Stimulated activated naive CD8-positive, alpha-beta T cell treated with anti-CD3 and anti-CD28 coated beads, Interleukin-15, amount 100 ng/mL, for 72 hours (primary cell): Measurements from ENCODE around the gene TECTB.
A peak's percentile ranks its signal among the peaks of the same experiment; 100 is the strongest.

Experiments
- ATAC-seq: fragments of 150-1000 bp; cut with Tn5 transposase; 2 replicates; pipeline ENCODE4 v1.10.0; 2021; ENCODE audit warnings: mild to moderate bottlenecking, moderate library complexity
- DNase-seq, 2 donors: peaks; one replicate each; pipeline ENCODE4 v3.0.0; 2021 to 2022
- H3K27ac Mint-ChIP-seq, 2 donors: one replicate each; pipeline ENCODE4 v1.8.0; 2022; ENCODE audit warnings: mild to moderate bottlenecking in 2 of 2, mixed read lengths in 2 of 2, moderate library complexity in 2 of 2
- H3K27me3 Mint-ChIP-seq: one replicate; pipeline ENCODE4 v1.8.0; 2022; ENCODE audit warnings: mixed read lengths
- H3K4me1 Mint-ChIP-seq: one replicate; pipeline ENCODE4 v1.8.0; 2022; ENCODE audit warnings: mild to moderate bottlenecking, mixed read lengths
- H3K4me3 Mint-ChIP-seq, 2 donors: one replicate each; pipeline ENCODE4 v1.8.0; 2022; ENCODE audit warnings: mild to moderate bottlenecking in 2 of 2, mixed read lengths in 2 of 2, moderate library complexity in 1 of 2
- H3K9me3 Mint-ChIP-seq, 2 donors: one replicate each; pipeline ENCODE4 v1.8.0; 2022; ENCODE audit warnings: mixed read lengths in 2 of 2

The TECTB gene

GRCh38 chr10:112314822-112315474, 31.7 kb downstream of the TECTB start:
- peak; percentile 65 to 67 for DNase-seq
- no peaks in the 10 kb centered on the region for H3K4me1 Mint-ChIP-seq
- H3K27ac Mint-ChIP-seq, result no peak overlapping the region
- no peaks in the 10 kb centered on the region for H3K9me3 Mint-ChIP-seq
- ATAC-seq, result peak; percentile 88
- no peak overlapping the region for H3K4me3 Mint-ChIP-seq
- H3K27me3 Mint-ChIP-seq, result peaks cover 37% of the 10 kb centered on the region

GRCh38 chr10:112327678-112328077, 44.5 kb downstream of the TECTB start:
- DNase-seq, result no peak
- Mint-ChIP-seq H3K4me1 (peaks cover 20% of the 10 kb centered on the region), H3K4me3 (no peak overlapping the region), H3K9me3 (no peaks in the 10 kb centered on the region), H3K27ac (no peak overlapping the region), H3K27me3 (peaks cover 40% of the 10 kb centered on the region)
- ATAC-seq, result no peak

- Mint-ChIP-seq H3K4me1 (peaks cover 22% of the 10 kb centered on the region), H3K4me3 (no peak overlapping the region)
These were observed 47.0 kb downstream of the TECTB start for GRCh38 chr10:112330162-112330561.

GRCh38 chr10:112330607-112331160, 47.5 kb downstream of the TECTB start:
- H3K9me3 Mint-ChIP-seq, result no peaks in the 10 kb centered on the region
- H3K27me3 Mint-ChIP-seq, result peaks cover 37% of the 10 kb centered on the region
- no peak for ATAC-seq
- no peak for DNase-seq
- no peak overlapping the region for H3K27ac Mint-ChIP-seq
- H3K4me3 Mint-ChIP-seq, result no peak overlapping the region
- H3K4me1 Mint-ChIP-seq, result peaks cover 22% of the 10 kb centered on the region

More at GRCh38 chr10:112330162-112330561, 47.0 kb downstream of the TECTB start:
- Mint-ChIP-seq H3K9me3 (no peaks in the 10 kb centered on the region), H3K27ac (no peak overlapping the region), H3K27me3 (peaks cover 41% of the 10 kb centered on the region)
- no peak for ATAC-seq
- DNase-seq, result peak in 1 of 2 donors; percentile 11

- no peak for DNase-seq
- no peak for ATAC-seq
- H3K9me3 Mint-ChIP-seq, result no peaks in the 10 kb centered on the region
- H3K27ac Mint-ChIP-seq, result no peak overlapping the region
- H3K4me3 Mint-ChIP-seq, result no peak overlapping the region
- H3K4me1 Mint-ChIP-seq, result peaks cover 22% of the 10 kb centered on the region
- H3K27me3 Mint-ChIP-seq, result peaks cover 32% of the 10 kb centered on the region
These were observed 48.8 kb downstream of the TECTB start for GRCh38 chr10:112332022-112332421.

- Mint-ChIP-seq H3K27me3 (peaks cover 25% of the 10 kb centered on the region), H3K9me3 (no peaks in the 10 kb centered on the region), H3K4me1 (peaks cover 22% of the 10 kb centered on the region), H3K27ac (no peak overlapping the region), H3K4me3 (no peak overlapping the region)
- no peak for ATAC-seq
- DNase-seq, result no peak
These were observed 49.5 kb downstream of the TECTB start for GRCh38 chr10:112332509-112333228.

- Mint-ChIP-seq H3K27me3 (peaks cover 24% of the 10 kb centered on the region), H3K4me1 (peaks cover 22% of the 10 kb centered on the region)
These were observed 50.3 kb downstream of the TECTB start for GRCh38 chr10:112333452-112333851.

GRCh38 chr10:112335111-112335867, 52.1 kb downstream of the TECTB start:
- Mint-ChIP-seq H3K4me3 (no peak overlapping the region), H3K27ac (no peak overlapping the region), H3K4me1 (peaks cover 17% of the 10 kb centered on the region), H3K27me3 (peaks cover 24% of the 10 kb centered on the region), H3K9me3 (no peaks in the 10 kb centered on the region)
- no peak for DNase-seq
- ATAC-seq, result no peak

More at GRCh38 chr10:112333452-112333851, 50.3 kb downstream of the TECTB start:
- no peaks in the 10 kb centered on the region for H3K9me3 Mint-ChIP-seq
- H3K27ac Mint-ChIP-seq, result no peak overlapping the region
- no peak for DNase-seq
- H3K4me3 Mint-ChIP-seq, result no peak overlapping the region
- ATAC-seq, result no peak

GRCh38 chr10:112335868-112336265, 52.7 kb downstream of the TECTB start:
- ATAC-seq, result no peak
- H3K27me3 Mint-ChIP-seq, result peaks cover 23% of the 10 kb centered on the region
- no peaks in the 10 kb centered on the region for H3K9me3 Mint-ChIP-seq
- peak overlapping the region in 1 of 2 donors; percentile 5 for H3K27ac Mint-ChIP-seq
- peaks cover 14% of the 10 kb centered on the region for H3K4me1 Mint-ChIP-seq
- DNase-seq, result no peak
- no peak overlapping the region for H3K4me3 Mint-ChIP-seq

- DNase-seq (no peak), ATAC-seq (no peak)
- Mint-ChIP-seq H3K27ac (no peak overlapping the region), H3K27me3 (peaks cover 17% of the 10 kb centered on the region), H3K4me1 (peaks cover 8% of the 10 kb centered on the region), H3K4me3 (no peak overlapping the region), H3K9me3 (no peaks in the 10 kb centered on the region)
These were observed 53.5 kb downstream of the TECTB start for GRCh38 chr10:112336556-112337201.

- ATAC-seq (no peak), DNase-seq (no peak)
- Mint-ChIP-seq H3K9me3 (no peaks in the 10 kb centered on the region), H3K27me3 (peaks cover 17% of the 10 kb centered on the region), H3K4me1 (no peaks in the 10 kb centered on the region), H3K27ac (peak overlapping the region in 1 of 2 donors; percentile 70), H3K4me3 (no peak overlapping the region)
These were observed 55.8 kb downstream of the TECTB start for GRCh38 chr10:112338957-112339356.

- H3K27ac Mint-ChIP-seq, result no peak overlapping the region
These were observed 57.4 kb downstream of the TECTB start for GRCh38 chr10:112340601-112341000.

GRCh38 chr10:112343056-112343806, 60.0 kb downstream of the TECTB start:
- Mint-ChIP-seq H3K27ac (peak overlapping the region in 1 of 2 donors; percentile 79), H3K4me1 (peaks cover 5% of the 10 kb centered on the region), H3K9me3 (no peaks in the 10 kb centered on the region), H3K4me3 (no peak overlapping the region), H3K27me3 (no peaks in the 10 kb centered on the region)
- ATAC-seq, result no peak
- DNase-seq, result no peak

More at GRCh38 chr10:112340601-112341000, 57.4 kb downstream of the TECTB start:
- Mint-ChIP-seq H3K4me1 (peaks cover 5% of the 10 kb centered on the region), H3K9me3 (no peaks in the 10 kb centered on the region), H3K4me3 (no peak overlapping the region), H3K27me3 (peaks cover 8% of the 10 kb centered on the region)
- no peak for DNase-seq
- ATAC-seq, result no peak

- Mint-ChIP-seq H3K4me3 (no peak overlapping the region), H3K27me3 (no peaks in the 10 kb centered on the region), H3K27ac (peak overlapping the region in 1 of 2 donors; percentile 30), H3K9me3 (no peaks in the 10 kb centered on the region), H3K4me1 (peaks cover 5% of the 10 kb centered on the region)
- DNase-seq, result no peak
- no peak for ATAC-seq
These were observed 61.1 kb downstream of the TECTB start for GRCh38 chr10:112344261-112344660.
